Loucy (cell line): ENCODE results near the gene TBC1D20.

Experiments used
- CTCF ChIP-seq: fragments of 200-600 bp; sonication (generic); conservative IDR thresholded peaks from 2 replicates; pipeline ENCODE4 v1.5.1; 2014; ENCODE audit warnings: mild to moderate bottlenecking, antibody characterized with exemption, low read length
- EZH2phosphoT487 ChIP-seq: fragments of 200-600 bp; IDR thresholded peaks from 2 replicates; pipeline ENCODE4 v1.6.1; 2018; ENCODE audit warnings: antibody characterized with exemption, mild to moderate bottlenecking, moderate library complexity, borderline replicate concordance

GRCh38 chr20:443223-443775 is 19.0 kb downstream of the TBC1D20 start:
- TF ChIP-seq CTCF (no peak), EZH2phosphoT487 (no peak)
